CD4-positive, alpha-beta T cell (primary cell): Measurements from ENCODE around the gene P2RY11. TPM values are rescaled to one million over a fixed set of nuclear protein-coding genes. Genes with fewer than 3 reads are reported as not detected.

Experiments
- ATAC-seq: fragments of 200-7000 bp; cut with Tn5 transposase; one replicate; pipeline ENCODE4 v1.10.0; 2022; ENCODE audit warnings: mild to moderate bottlenecking; ENCODE audit not compliant: poor library complexity
- CTCF ChIA-PET: fragments of 350-600 bp; sonication (Branson Sonifier 250); formaldehyde crosslinking; loops from one replicate; lab custom pipeline; 2021; ENCODE audit warnings: antibody characterized with exemption, inconsistent platforms; lab: Charles Lee
- POLR2A ChIA-PET: fragments of 350-600 bp; sonication (Branson Sonifier 250); formaldehyde crosslinking; loops from one replicate; lab custom pipeline; 2021; ENCODE audit warnings: antibody characterized with exemption, inconsistent platforms; lab: Charles Lee
- DNase-seq, 14 experiments: peaks; one replicate each; pipeline ENCODE4 v3.0.0-alpha.2; 2013 to 2020; ENCODE audit warnings: mixed read lengths in 2 of 14
- H3K27ac ChIP-seq, 2 donors: one replicate each; pipeline versions ENCODE4 v1.5.1 to v1.7.0; 2013; ENCODE audit warnings: low read length in 2 of 2, low read depth in 1 of 2, mild to moderate bottlenecking in 1 of 2
- H3K27me3 ChIP-seq, 2 experiments: 1 replicate in 1 of 2; 2 replicates in 1 of 2; pipeline versions ENCODE4 v1.6.1 to v1.7.0; 2013; ENCODE audit warnings: low read length in 2 of 2, control low read depth in 1 of 2, mild to moderate bottlenecking in 1 of 2, moderate library complexity in 1 of 2; ENCODE audit not compliant: insufficient read depth in 2 of 2, control insufficient read depth in 1 of 2
- H3K36me3 ChIP-seq: one replicate; pipeline ENCODE4 v1.6.1; 2013; ENCODE audit warnings: low read length, control low read depth; ENCODE audit not compliant: insufficient read depth
- H3K4me1 ChIP-seq: one replicate; pipeline ENCODE4 v1.6.1; 2013; ENCODE audit warnings: low read length, control low read depth; ENCODE audit not compliant: insufficient read depth
- H3K4me3 ChIP-seq: one replicate; pipeline ENCODE4 v1.5.1; 2013; ENCODE audit warnings: mild to moderate bottlenecking, low read length, moderate library complexity
- H3K9me3 ChIP-seq, 2 experiments: 1 replicate in 1 of 2; 2 replicates in 1 of 2; pipeline versions ENCODE4 v1.6.1 to v1.7.0; 2013; ENCODE audit warnings: low read length in 2 of 2, mild to moderate bottlenecking in 2 of 2, control low read depth in 1 of 2, moderate library complexity in 1 of 2; ENCODE audit not compliant: control insufficient read depth in 1 of 2, insufficient read depth in 1 of 2
- H3K27ac Mint-ChIP-seq: one replicate; pipeline ENCODE4 v1.8.0; 2020; ENCODE audit warnings: mixed read lengths
- H3K27me3 Mint-ChIP-seq: one replicate; pipeline ENCODE4 v1.8.0; 2021; ENCODE audit warnings: mixed read lengths
- H3K36me3 Mint-ChIP-seq: one replicate; pipeline ENCODE4 v1.8.0; 2021; ENCODE audit warnings: low read depth, mixed read lengths
- H3K4me1 Mint-ChIP-seq: one replicate; pipeline ENCODE4 v1.8.0; 2021; ENCODE audit warnings: low read depth, mixed read lengths
- H3K4me3 Mint-ChIP-seq: one replicate; pipeline ENCODE4 v1.8.0; 2020; ENCODE audit warnings: mild to moderate bottlenecking, mixed read lengths
- H3K9me3 Mint-ChIP-seq: one replicate; pipeline ENCODE4 v1.8.0; 2020; ENCODE audit warnings: mixed read lengths
- CTCF ChIP-seq: fragments of 200-600 bp; IDR thresholded peaks from one replicate; pipeline ENCODE4 v1.8.0; 2022; ENCODE audit warnings: antibody characterized with exemption, mild to moderate bottlenecking
- intact Hi-C, 2 experiments: fragments of 100-400 bp; cut with DNase I in 1 of 2; cut with micrococcal nuclease in 1 of 2; formaldehyde crosslinking; loops; one replicate each; pipeline versions ENCODE4 v1.15.1 to v1.9.0; 2023 to 2025; cut with DNase I, micrococcal nuclease
- total RNA-seq, 174 experiments: library from RNA in 2 of 174; stranded (reverse) in 2 of 174; gene quantifications; one replicate each; pipeline ENCODE4 v1.2.3 and lab custom pipeline; 2021 to 2026

P2RY11 gene
- total RNA-seq, 2 experiments from 2014 or later = 88.5 to 93.9 TPM

GRCh38 chr19:10151521-10151920, 40.0 kb downstream of the P2RY11 start:
- Histone ChIP-seq H3K27ac (no peak overlapping the region), H3K36me3 (peaks cover 88% of the 10 kb centered on the region), H3K27me3 (no peaks in the 10 kb centered on the region), H3K4me1 (no peaks in the 10 kb centered on the region), H3K9me3 (no peaks in the 10 kb centered on the region), H3K4me3 (no peak overlapping the region)
- no peak for DNase-seq
- TF ChIP-seq CTCF = no peak
- no peaks in the 10 kb centered on the region for H3K27me3 Mint-ChIP-seq
- H3K27ac Mint-ChIP-seq = no peak overlapping the region
- H3K4me3 Mint-ChIP-seq = no peak overlapping the region
- intact Hi-C loops = no loop called here
- ATAC-seq = no peak
- ChIA-PET POLR2A (no interaction called here), CTCF (no interaction called here)
- no peaks in the 10 kb centered on the region for H3K4me1 Mint-ChIP-seq
- H3K36me3 Mint-ChIP-seq = peaks cover 91% of the 10 kb centered on the region
- H3K9me3 Mint-ChIP-seq = no peaks in the 10 kb centered on the region

DNA sequence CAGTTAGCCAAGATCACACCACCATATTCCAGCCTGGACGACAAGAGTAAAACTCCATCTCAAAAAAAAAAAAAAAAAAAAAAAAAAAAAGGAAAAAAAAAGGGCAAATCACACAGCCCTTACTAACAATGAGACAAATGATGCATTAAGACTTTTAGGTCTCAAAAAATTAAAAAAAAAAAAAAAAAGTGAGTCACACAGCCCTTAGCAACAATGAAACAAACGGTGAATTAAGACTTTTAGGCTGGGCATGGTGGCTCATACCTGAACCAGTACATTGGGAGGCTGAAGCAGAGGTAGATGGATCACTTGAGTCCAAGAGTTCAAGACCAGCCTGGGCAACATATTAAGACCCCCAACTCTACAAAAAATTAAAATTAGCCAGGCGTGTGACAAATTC, 40.6 kb downstream of the P2RY11 start:
- Mint-ChIP-seq H3K4me1 (no peaks in the 10 kb centered on the region), H3K27ac (no peak overlapping the region), H3K9me3 (no peaks in the 10 kb centered on the region), H3K4me3 (no peak overlapping the region), H3K27me3 (no peaks in the 10 kb centered on the region), H3K36me3 (peaks cover 92% of the 10 kb centered on the region)
- no peak overlapping the region for H3K27ac ChIP-seq
- no peaks in the 10 kb centered on the region for H3K27me3 ChIP-seq
- H3K36me3 ChIP-seq = peaks cover 87% of the 10 kb centered on the region
- H3K4me3 ChIP-seq = no peak overlapping the region
- no peaks in the 10 kb centered on the region for H3K9me3 ChIP-seq
- ChIA-PET CTCF (no interaction called here), POLR2A (no interaction called here)
- TF ChIP-seq CTCF = no peak
- no peak for DNase-seq
- H3K4me1 ChIP-seq = no peaks in the 10 kb centered on the region
- intact Hi-C loops = no loop called here
- ATAC-seq = no peak

DNA sequence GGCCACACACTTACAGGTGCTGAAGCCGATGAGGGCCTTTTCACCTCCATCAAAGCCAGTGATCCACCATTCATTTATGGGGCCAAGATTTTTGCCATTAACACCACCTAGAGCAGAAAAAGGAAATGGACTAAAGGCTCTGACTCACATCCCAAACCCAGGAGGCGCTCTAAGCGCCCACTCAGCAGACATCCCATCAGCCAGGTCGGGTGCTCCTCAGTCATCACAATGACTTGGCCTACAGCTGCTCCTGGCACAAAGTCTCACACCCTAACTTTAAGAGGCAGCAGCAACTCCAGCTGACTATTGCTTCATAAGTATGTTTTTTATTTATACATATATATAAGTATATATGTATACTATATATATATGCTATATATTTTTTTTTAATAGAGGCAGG, 44.3 kb downstream of the P2RY11 start:
- Histone ChIP-seq H3K4me1 (no peaks in the 10 kb centered on the region), H3K9me3 (no peaks in the 10 kb centered on the region), H3K27me3 (no peaks in the 10 kb centered on the region), H3K4me3 (no peak overlapping the region), H3K27ac (no peak overlapping the region), H3K36me3 (peaks cover 95% of the 10 kb centered on the region)
- Mint-ChIP-seq H3K4me1 (no peaks in the 10 kb centered on the region), H3K9me3 (no peaks in the 10 kb centered on the region), H3K27ac (no peak overlapping the region), H3K36me3 (peaks cover 98% of the 10 kb centered on the region), H3K4me3 (no peak overlapping the region), H3K27me3 (no peaks in the 10 kb centered on the region)
- no peak for ATAC-seq
- no peak for TF ChIP-seq CTCF
- intact Hi-C loops = no loop called here
- ChIA-PET CTCF (no interaction called here), POLR2A (no interaction called here)
- DNase-seq = no peak
